ENCODE measurements around the gene TXNDC11. TPM values are rescaled to one million over a fixed set of nuclear protein-coding genes. Genes with fewer than 3 reads are reported as not detected.
A peak's percentile ranks its signal among the peaks of the same experiment; 100 is the strongest.

TXNDC11 gene
- total and polyA plus RNA-seq, 2 experiments from 2014 or later: 6.8 to 12.0 TPM

DNA sequence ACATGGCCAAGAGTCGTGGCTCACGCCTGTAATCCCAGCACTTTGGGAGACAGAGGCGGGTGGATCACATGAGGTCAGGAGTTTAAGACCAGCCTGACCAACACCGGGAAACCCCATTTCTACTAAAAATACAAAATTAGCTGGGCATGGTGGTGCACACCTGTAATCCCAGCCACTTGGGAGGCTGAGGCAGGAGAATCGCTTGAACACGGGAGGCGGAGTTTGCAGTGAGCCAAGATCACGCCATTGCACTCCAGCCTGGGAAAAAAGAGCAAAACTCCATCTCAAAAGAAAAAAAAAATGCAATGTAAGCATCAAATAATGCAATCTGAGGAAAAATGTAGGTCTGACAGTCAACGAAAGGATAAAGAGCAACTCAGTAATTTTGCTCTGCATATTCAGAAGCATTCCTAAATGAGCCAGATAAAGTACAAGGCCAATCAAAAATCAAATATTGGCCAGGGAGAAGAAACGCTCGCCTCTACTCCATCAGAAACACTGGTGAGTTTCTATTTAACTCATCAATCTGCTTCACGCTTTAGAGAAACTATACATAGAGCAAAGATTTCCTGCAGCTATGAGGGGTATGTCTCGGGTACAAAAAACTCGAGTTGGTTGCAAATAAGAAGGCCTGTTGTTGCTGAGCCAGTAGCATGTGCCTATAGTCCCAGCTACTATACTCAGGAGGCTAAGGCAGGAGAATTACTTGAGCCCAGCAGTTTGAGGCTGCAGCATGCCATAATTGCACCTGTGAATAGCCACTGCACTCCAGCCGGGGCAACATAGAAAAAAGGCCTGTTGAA lies 3.7 kb downstream of the TXNDC11 start:
- Histone ChIP-seq H3K4me1 (ENCODE audit: insufficient read depth) (peaks cover 9% of the 10 kb centered on the region; the same call in 1 of the 2 replicates), H2AFZ (no peak overlapping the region), H3K9me2 (ENCODE audit: insufficient read depth) (no peaks in the 10 kb centered on the region), H3K79me2 (replicated peaks; ENCODE audit: insufficient read depth) (peaks cover 55% of the 10 kb centered on the region), H3K4me3 (no peak overlapping the region), H3K27ac (ENCODE audit: low read depth) (0 out of 2 replicates have a peak overlapping the region, but pooled peaks have one; percentile 50), H3K27me3 (ENCODE audit: insufficient read depth) (no peaks in the 10 kb centered on the region), H3F3A (replicated peaks; ENCODE audit: low read depth) (peaks cover 11% of the 10 kb centered on the region; the same call in 1 of the 2 replicates), H3K4me2 (no peak overlapping the region), H4K20me1 (replicated peaks; ENCODE audit: insufficient read depth) (peaks cover 31% of the 10 kb centered on the region), H3K36me3 (ENCODE audit: insufficient read depth) (peaks cover 9% of the 10 kb centered on the region; the same call in 1 of the 2 replicates)
- H3K4me3 Mint-ChIP-seq: no peak overlapping the region
- ATAC-seq: no peak
- peaks cover 10% of the 10 kb centered on the region for H3K27me3 Mint-ChIP-seq (ENCODE audit: insufficient read depth, low read depth, poor library complexity)
- peaks cover 16% of the 10 kb centered on the region for H3K4me1 Mint-ChIP-seq
- DNase-seq (ENCODE audit: low spot score): no peak
- H3K9me3 Mint-ChIP-seq: no peaks in the 10 kb centered on the region
- H3K36me3 Mint-ChIP-seq (ENCODE audit: low read depth): peaks cover 11% of the 10 kb centered on the region; the same call in 1 of the 3 replicates
- H3K27ac Mint-ChIP-seq: no peak overlapping the region
- TF ChIP-seq STAT1 (IDR thresholded peaks at IDR 0.05; ENCODE audit: unreplicated experiment) (no peak), ZNF331 (CRISPR knock-in tag; IDR thresholded peaks at IDR 0.05; ENCODE audit: low read depth) (no peak), POLR2AphosphoS5 (IDR thresholded peaks at IDR 0.05; ENCODE audit: low read depth) (no peak), EZH2 (IDR thresholded peaks at IDR 0.05; ENCODE audit: low read depth, unreplicated experiment) (no peak), JUNB (IDR thresholded peaks at IDR 0.05; ENCODE audit: unreplicated experiment) (no peak), ZNF114 (CRISPR knock-in tag; IDR thresholded peaks at IDR 0.05) (no peak), ETS1 (IDR thresholded peaks at IDR 0.05) (no peak), REST (IDR thresholded peaks at IDR 0.05; ENCODE audit: unreplicated experiment) (no peak), EZH2phosphoT487 (IDR thresholded peaks at IDR 0.05; ENCODE audit: unreplicated experiment) (no peak), CTCF (conservative IDR thresholded peaks at IDR 0.05; ENCODE audit: low read depth in 2 of 2) (no peak), CREB1 (CRISPR knock-in tag; IDR thresholded peaks at IDR 0.05; ENCODE audit: low read depth) (no peak), NANOG (IDR thresholded peaks at IDR 0.05; ENCODE audit: borderline replicate concordance) (no peak)
- TF ChIP-seq, protein P1, sequence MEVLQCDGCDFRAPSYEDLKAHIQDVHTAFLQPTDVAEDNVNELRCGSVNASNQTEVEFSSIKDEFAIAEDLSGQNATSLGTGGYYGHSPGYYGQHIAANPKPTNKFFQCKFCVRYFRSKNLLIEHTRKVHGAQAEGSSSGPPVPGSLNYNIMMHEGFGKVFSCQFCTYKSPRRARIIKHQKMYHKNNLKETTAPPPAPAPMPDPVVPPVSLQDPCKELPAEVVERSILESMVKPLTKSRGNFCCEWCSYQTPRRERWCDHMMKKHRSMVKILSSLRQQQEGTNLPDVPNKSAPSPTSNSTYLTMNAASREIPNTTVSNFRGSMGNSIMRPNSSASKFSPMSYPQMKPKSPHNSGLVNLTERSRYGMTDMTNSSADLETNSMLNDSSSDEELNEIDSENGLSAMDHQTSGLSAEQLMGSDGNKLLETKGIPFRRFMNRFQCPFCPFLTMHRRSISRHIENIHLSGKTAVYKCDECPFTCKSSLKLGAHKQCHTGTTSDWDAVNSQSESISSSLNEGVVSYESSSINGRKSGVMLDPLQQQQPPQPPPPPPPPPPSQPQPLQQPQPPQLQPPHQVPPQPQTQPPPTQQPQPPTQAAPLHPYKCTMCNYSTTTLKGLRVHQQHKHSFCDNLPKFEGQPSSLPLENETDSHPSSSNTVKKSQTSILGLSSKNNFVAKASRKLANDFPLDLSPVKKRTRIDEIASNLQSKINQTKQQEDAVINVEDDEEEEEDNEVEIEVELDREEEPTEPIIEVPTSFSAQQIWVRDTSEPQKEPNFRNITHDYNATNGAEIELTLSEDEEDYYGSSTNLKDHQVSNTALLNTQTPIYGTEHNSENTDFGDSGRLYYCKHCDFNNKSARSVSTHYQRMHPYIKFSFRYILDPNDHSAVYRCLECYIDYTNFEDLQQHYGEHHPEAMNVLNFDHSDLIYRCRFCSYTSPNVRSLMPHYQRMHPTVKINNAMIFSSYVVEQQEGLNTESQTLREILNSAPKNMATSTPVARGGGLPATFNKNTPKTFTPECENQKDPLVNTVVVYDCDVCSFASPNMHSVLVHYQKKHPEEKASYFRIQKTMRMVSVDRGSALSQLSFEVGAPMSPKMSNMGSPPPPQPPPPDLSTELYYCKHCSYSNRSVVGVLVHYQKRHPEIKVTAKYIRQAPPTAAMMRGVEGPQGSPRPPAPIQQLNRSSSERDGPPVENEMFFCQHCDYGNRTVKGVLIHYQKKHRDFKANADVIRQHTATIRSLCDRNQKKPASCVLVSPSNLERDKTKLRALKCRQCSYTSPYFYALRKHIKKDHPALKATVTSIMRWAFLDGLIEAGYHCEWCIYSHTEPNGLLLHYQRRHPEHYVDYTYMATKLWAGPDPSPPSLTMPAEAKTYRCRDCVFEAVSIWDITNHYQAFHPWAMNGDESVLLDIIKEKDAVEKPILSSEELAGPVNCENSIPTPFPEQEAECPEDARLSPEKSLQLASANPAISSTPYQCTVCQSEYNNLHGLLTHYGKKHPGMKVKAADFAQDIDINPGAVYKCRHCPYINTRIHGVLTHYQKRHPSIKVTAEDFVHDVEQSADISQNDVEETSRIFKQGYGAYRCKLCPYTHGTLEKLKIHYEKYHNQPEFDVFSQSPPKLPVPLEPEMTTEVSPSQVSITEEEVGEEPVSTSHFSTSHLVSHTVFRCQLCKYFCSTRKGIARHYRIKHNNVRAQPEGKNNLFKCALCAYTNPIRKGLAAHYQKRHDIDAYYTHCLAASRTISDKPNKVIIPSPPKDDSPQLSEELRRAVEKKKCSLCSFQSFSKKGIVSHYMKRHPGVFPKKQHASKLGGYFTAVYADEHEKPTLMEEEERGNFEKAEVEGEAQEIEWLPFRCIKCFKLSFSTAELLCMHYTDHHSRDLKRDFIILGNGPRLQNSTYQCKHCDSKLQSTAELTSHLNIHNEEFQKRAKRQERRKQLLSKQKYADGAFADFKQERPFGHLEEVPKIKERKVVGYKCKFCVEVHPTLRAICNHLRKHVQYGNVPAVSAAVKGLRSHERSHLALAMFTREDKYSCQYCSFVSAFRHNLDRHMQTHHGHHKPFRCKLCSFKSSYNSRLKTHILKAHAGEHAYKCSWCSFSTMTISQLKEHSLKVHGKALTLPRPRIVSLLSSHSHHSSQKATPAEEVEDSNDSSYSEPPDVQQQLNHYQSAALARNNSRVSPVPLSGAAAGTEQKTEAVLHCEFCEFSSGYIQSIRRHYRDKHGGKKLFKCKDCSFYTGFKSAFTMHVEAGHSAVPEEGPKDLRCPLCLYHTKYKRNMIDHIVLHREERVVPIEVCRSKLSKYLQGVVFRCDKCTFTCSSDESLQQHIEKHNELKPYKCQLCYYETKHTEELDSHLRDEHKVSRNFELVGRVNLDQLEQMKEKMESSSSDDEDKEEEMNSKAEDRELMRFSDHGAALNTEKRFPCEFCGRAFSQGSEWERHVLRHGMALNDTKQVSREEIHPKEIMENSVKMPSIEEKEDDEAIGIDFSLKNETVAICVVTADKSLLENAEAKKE (CRISPR knock-in tag; IDR thresholded peaks at IDR 0.05): no peak
